ENCODE results near the gene SLC22A1.

- TF ChIP-seq CTCF (IDR thresholded peaks at IDR 0.05) (no peak), POLR2A (IDR thresholded peaks at IDR 0.05) (no peak)
Observed at GRCh38 chr6:160161647-160161986, 40.0 kb downstream of the SLC22A1 start.

All from breast epithelium (tissue), 3 donors.